Tracheal epithelial cell (primary cell): Measurements from ENCODE around the gene TSG101. TPM values are rescaled to one million over a fixed set of nuclear protein-coding genes. Genes with fewer than 3 reads are reported as not detected.

Experiments
- total RNA-seq: library from RNA; depleted of rRNA; stranded (reverse); fragments of >200 nt; gene quantifications from 2 replicates; pipeline ENCODE4 v1.2.1, GENCODE V29; 2014

Gene TSG101
- total RNA-seq, result 54.5 and 59.7 TPM in 2 replicates

DNA sequence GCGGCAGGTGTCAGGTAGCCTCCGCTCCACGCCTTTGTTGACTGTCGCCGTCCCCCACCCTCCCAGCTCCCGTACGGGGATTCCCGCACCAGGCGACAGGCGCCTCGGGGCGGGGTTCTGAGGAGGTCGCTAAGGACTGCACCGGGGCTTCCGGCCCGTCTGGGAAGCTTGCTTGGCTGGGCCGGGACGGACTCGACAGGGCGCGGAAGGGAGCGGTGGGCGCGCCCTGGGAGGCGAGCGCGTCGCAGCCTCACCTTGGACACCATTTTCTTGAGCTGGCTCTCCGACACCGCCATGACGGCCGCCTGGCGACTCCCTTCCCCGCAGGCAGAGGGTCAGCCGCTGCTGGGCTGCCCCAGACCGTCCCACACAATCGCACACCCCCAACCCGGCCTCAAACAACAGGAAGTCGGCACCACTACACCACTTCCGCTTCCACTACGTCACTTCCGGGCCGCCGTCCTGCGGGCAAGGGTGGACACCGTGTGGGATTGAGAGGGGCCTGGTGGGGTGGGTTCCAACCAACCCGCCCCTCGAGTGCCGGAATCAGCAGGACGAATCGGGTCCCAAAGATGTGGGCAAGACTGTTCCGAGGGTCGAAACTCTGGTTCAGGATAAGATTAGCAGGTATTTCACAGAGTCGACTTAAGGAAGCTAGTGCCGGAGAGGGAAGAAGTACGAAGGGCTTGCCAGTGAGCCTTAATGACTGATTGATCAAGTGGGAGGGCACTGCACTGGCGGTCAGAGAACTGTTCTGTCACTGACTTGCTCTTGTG, at the start of gene TSG101:
TSS of gene TSG101 (minus strand) at position 422 of the 776 bp plus-strand sequence. CDS start at position 296, 126 bp downstream.

GRCh38 chr11:18455686-18456372, 70.9 kb downstream of the TSG101 start, which contains the start of gene LDHAL6A:
LDHAL6A (plus strand) TSS chr11:18455856; CDS start chr11:18456681, 825 bp downstream.

Other genes with a start within 250 kb of the TSG101 start
- gene HPS5, start 204.8 kb downstream of the TSG101 start, total RNA-seq, result 49.0 and 59.8 TPM in 2 replicates
- 80.2 and 89.1 TPM in 2 replicates for gene GTF2H1, start 204.4 kb downstream of the TSG101 start, total RNA-seq
- gene LDHA, start 132.4 kb downstream of the TSG101 start, total RNA-seq, result 1,031 and 1,474 TPM in 2 replicates
- gene LDHC, start 114.6 kb downstream of the TSG101 start, total RNA-seq, result 0.43 and 0.48 TPM in 2 replicates
- gene LDHAL6A, start 71.1 kb downstream of the TSG101 start, total RNA-seq, result not detected in 2 replicates
- gene UEVLD, start 61.8 kb upstream of the TSG101 start, total RNA-seq, result 21.7 and 32.0 TPM in 2 replicates
- gene MISFA, start 72.8 kb upstream of the TSG101 start, total RNA-seq, result 1.9 TPM in 1 of 2 replicates, not detected in the other
- gene SPTY2D1, start 107.4 kb upstream of the TSG101 start, total RNA-seq, result 11.5 and 16.9 TPM in 2 replicates
- gene TMEM86A, start 171.8 kb upstream of the TSG101 start, total RNA-seq, result under 0.01 and 2.7 TPM in 2 replicates
- gene IGSF22, start 199.2 kb upstream of the TSG101 start, total RNA-seq, result 0.24 and 0.43 TPM in 2 replicates